Neutrophil (primary cell): ENCODE results near the gene NCL.
"Not testable (repeated sequence)": the region's sequence is repeated elsewhere in the genome, so short reads cannot be mapped to it uniquely, and the experiment has no call there.

Source experiments
- H3K27ac ChIP-seq: fragments of 200-600 bp; sonication (generic); 2 replicates; pipeline ENCODE4 v1.5.1; 2016; ENCODE audit warnings: mild to moderate bottlenecking, moderate library complexity
- H3K27me3 ChIP-seq: fragments of 200-600 bp; sonication (generic); 2 replicates; pipeline ENCODE4 v1.6.0; 2016; ENCODE audit warnings: mild to moderate bottlenecking
- H3K36me3 ChIP-seq: fragments of 200-600 bp; sonication (generic); 2 replicates; pipeline ENCODE4 v1.5.1; 2017
- H3K4me1 ChIP-seq, 2 experiments: fragments of 200-600 bp in 1 of 2; sonication (generic) in 1 of 2; 1 replicate in 1 of 2; 2 replicates in 1 of 2; pipeline versions ENCODE4 v1.5.1 to v1.6.1; 2013 to 2016; ENCODE audit warnings: low read depth in 1 of 2, low read length in 1 of 2, mild to moderate bottlenecking in 1 of 2, moderate library complexity in 1 of 2; ENCODE audit not compliant: control insufficient read depth in 1 of 2, insufficient read depth in 1 of 2
- H3K4me3 ChIP-seq, 2 experiments: fragments of 200-600 bp in 1 of 2; sonication (generic) in 1 of 2; 1 replicate in 1 of 2; 2 replicates in 1 of 2; pipeline ENCODE4 v1.5.1; 2013 to 2016; ENCODE audit warnings: low read depth in 1 of 2, low read length in 1 of 2, mild to moderate bottlenecking in 1 of 2, moderate library complexity in 1 of 2
- H3K9me3 ChIP-seq: fragments of 200-600 bp; sonication (generic); 2 replicates; pipeline ENCODE4 v1.5.1; 2016

Gene NCL

GRCh38 chr2:231404183-231404578 lies 60.1 kb downstream of the NCL start:
- H3K4me1 ChIP-seq, H3K27ac ChIP-seq, H3K4me3 ChIP-seq, H3K36me3 ChIP-seq, H3K9me3 ChIP-seq, H3K27me3 ChIP-seq: not testable (repeated sequence)
